ENCODE measurements around the gene FAM120C.

GRCh38 chrX:54172455-54172854 is 10.6 kb downstream of the FAM120C start:
- no peak for TF ChIP-seq CREB1 (CRISPR knock-in tag; IDR thresholded peaks at IDR 0.05; ENCODE audit: low read depth)
- no peak for TF ChIP-seq CTCF (conservative IDR thresholded peaks at IDR 0.05; ENCODE audit: low read depth in 2 of 2)
- TF ChIP-seq POLR2AphosphoS5 (IDR thresholded peaks at IDR 0.05; ENCODE audit: low read depth): no peak
- TF ChIP-seq EZH2 (IDR thresholded peaks at IDR 0.05; ENCODE audit: low read depth, unreplicated experiment): no peak
- no peak for TF ChIP-seq EZH2phosphoT487 (IDR thresholded peaks at IDR 0.05; ENCODE audit: unreplicated experiment)
- TF ChIP-seq ETS1 (IDR thresholded peaks at IDR 0.05): no peak
- TF ChIP-seq ZNF114 (CRISPR knock-in tag; IDR thresholded peaks at IDR 0.05): no peak
- no peak for TF ChIP-seq JUNB (IDR thresholded peaks at IDR 0.05; ENCODE audit: unreplicated experiment)
- TF ChIP-seq REST (IDR thresholded peaks at IDR 0.05; ENCODE audit: unreplicated experiment): no peak
- TF ChIP-seq STAT1 (IDR thresholded peaks at IDR 0.05; ENCODE audit: unreplicated experiment): no peak
- TF ChIP-seq NANOG (IDR thresholded peaks at IDR 0.05; ENCODE audit: borderline replicate concordance): no peak
- no peak for TF ChIP-seq ZNF462 (CRISPR knock-in tag; IDR thresholded peaks at IDR 0.05)
- no peak for TF ChIP-seq ZNF331 (CRISPR knock-in tag; IDR thresholded peaks at IDR 0.05; ENCODE audit: low read depth)
